ENCODE data around the gene NFATC2.
A peak's percentile ranks its signal among the peaks of the same experiment; 100 is the strongest.
"Not testable (repeated sequence)": the region's sequence is repeated elsewhere in the genome, so short reads cannot be mapped to it uniquely, and the experiment has no call there.

The NFATC2 gene

DNA sequence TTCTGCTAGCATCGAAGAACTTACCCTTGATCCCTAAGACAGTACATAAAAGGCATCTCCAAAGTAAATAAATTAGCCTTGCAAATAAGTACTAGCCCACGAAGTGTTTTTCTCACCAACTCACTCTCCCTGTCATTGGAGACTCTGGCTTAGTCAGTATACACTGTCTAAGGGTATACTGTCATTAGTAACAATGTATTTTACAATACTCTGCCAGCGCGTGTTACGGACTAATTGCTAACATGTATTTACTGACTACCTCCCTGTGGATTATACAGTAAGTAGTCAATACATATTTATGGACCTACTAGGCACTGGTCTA is 72.1 kb downstream of the NFATC2 start:
- no peak for DNase-seq (ENCODE audit: low read depth)

DNA sequence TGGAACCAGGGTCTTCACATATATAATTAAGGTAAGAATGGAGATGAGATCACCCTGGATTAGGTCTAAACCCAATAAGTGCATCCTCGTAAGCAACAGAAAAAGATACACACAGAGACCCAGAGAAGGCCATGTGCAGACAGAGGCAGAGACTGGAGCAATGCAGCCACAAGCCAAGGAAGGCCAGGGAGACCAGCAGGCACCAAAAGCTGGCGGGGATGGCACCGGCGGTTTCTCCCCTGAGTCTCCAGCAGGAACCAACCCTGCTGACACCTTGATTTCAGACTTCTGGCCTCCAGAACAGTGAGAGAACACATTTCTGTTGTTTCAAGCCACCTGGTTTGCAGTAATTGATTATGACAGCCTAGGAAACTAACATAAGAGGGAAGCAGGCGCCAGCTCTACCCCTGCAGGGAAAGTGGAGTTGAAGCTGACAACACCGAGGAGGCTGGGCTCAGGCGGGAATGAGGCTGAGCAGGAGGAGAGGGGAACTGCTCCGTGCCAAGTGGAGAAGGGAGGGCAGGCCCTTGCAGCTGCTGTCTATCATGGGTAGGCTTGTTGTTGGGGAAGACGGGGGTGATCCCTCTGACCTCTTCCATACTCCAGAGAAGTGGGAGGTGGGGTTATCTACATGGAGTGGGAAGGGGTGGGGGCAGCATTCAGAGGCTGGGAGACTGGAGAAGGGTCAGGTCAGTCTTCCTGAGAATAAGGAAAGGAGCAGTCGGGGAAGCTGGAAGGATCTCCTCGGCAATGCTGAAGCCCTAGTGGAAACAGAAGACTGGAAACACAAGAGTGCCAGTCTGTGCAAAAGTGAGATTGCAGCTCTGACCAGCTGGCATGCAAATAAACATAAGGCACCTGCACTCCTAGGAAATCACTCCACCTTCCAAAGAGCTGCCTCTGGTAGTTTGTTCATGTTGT is 72.7 kb downstream of the NFATC2 start:
- no peak for DNase-seq (ENCODE audit: low read depth)

DNA sequence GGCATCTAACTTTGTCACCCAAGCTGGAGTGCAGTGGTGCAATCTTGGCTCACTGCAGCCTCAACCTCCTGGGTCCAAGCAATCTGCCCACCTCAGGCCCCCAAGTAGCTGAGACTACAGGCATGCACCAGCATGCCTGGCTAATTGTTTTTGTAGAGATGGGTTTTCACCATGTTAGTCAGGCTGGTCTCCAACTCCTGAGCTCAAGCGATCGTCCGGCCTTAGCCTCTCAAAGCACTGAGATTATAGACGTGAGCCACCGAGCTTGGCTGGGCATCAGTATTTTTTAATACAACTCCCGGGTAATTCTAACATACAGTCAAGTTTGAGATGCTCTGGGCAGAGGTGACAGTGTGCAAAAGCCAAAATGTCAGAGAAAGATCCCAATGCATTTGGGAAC is 73.5 kb downstream of the NFATC2 start:
- DNase-seq (ENCODE audit: low read depth) = no peak

- no peak for DNase-seq (ENCODE audit: low read depth)
Observed at GRCh38 chr20:51468636-51469035, 73.9 kb downstream of the NFATC2 start.

GRCh38 chr20:51467956-51468626 is 74.4 kb downstream of the NFATC2 start:
- no peak for DNase-seq (ENCODE audit: low read depth)

- DNase-seq (ENCODE audit: low read depth) = no peak
Observed at GRCh38 chr20:51463998-51464397, 78.5 kb downstream of the NFATC2 start.

GRCh38 chr20:51463560-51463959 is 79.0 kb downstream of the NFATC2 start:
- DNase-seq (ENCODE audit: low read depth) = no peak

- DNase-seq (ENCODE audit: low read depth) = no peak
Observed at GRCh38 chr20:51462566-51463276, 79.8 kb downstream of the NFATC2 start.

- not testable (repeated sequence) for DNase-seq (ENCODE audit: low read depth)
Observed at GRCh38 chr20:51461846-51462245, 80.7 kb downstream of the NFATC2 start.

- DNase-seq (ENCODE audit: low read depth) = no peak
Observed at GRCh38 chr20:51461306-51461705, 81.2 kb downstream of the NFATC2 start.

GRCh38 chr20:51460569-51461265 is 81.8 kb downstream of the NFATC2 start:
- DNase-seq (ENCODE audit: low read depth) = no peak

DNA sequence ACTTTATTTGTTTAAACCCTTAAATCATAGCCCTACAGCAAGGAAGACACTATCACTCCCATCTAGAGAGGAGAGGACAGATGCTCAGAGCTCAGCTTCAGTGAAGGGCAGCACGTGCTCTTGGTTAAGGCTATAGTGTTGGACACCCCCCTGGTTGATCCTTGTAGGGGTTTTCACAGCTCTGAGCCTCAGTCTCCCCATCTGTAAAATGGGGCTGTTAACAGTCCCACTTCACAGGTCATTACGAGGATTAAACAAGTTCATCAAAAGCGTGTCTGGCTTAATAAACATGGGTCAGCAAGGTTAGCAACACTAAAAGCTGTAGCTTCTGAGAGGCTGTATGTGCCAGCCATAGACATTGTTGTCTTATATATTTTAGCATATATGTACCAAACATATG is 82.4 kb downstream of the NFATC2 start:
- no peak for DNase-seq (ENCODE audit: low read depth)

DNA sequence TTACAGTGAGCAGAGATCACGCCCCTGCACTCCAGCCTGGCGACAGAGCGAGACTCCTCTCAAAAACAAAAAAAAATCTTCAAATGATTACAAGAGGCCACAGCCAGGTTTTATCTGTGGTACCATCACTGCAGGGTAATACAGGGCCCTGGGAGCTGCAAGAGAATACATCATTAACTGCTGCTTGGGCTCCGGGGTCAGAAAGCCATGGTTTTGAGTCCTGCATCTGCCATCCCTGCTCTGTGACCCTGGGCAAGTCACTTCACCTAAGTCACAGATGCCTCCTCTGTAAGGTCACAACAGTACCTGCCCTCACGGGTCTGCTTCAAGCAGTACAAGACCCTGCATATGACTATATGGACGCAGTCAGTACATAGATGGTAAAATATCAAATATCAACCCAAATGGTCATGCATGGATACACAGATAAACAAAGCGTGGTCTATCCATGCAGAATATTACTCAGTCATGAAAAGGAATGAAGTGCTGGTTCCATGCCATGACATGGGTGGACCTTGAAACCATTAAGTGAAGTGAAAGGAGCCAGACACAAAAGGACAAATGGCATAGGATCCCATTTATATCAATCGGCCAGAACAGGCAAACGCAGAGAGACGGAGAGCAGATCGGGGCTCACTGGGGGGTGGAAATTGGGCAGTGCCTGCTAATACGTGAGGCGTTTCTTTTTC is 83.6 kb downstream of the NFATC2 start:
- no peak for DNase-seq (ENCODE audit: low read depth)

GRCh38 chr20:51457533-51457932 is 85.0 kb downstream of the NFATC2 start:
- DNase-seq (ENCODE audit: low read depth) = no peak

- peak; percentile 72 for DNase-seq (ENCODE audit: low read depth)
Observed at GRCh38 chr20:51456511-51457509, 85.7 kb downstream of the NFATC2 start.

DNA sequence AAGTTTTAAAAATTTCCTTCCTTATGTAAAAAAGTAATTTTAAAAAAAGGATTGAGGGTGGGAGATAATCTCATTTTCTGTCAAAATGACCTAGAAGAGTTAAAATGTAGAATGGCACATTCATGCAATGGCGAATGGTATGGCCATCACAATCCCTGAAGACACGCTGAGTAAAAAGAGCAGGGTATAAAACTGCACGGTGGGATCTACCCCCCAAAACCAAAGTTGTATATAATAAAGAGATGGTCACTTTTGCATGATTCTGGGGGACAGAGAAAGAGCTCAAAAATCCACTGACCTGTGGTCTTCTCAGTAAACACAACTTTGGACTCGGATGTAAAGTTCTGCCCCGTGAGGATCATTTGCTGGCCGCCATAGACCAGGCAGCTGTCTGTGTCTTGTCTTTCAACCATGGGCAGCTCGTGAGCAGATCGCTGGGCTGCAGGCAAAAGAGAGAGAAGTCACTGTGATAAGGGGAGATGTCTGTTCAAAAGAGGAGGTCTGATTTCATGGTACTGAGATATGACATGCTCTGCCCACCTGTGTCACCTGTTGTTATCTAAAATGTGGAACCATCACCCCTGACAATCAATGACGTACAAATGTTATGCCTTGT is 88.2 kb downstream of the NFATC2 start:
- no peak for DNase-seq (ENCODE audit: low read depth)

- DNase-seq (ENCODE audit: low read depth) = no peak
Observed at GRCh38 chr20:51452734-51453365, 89.7 kb downstream of the NFATC2 start.

DNA sequence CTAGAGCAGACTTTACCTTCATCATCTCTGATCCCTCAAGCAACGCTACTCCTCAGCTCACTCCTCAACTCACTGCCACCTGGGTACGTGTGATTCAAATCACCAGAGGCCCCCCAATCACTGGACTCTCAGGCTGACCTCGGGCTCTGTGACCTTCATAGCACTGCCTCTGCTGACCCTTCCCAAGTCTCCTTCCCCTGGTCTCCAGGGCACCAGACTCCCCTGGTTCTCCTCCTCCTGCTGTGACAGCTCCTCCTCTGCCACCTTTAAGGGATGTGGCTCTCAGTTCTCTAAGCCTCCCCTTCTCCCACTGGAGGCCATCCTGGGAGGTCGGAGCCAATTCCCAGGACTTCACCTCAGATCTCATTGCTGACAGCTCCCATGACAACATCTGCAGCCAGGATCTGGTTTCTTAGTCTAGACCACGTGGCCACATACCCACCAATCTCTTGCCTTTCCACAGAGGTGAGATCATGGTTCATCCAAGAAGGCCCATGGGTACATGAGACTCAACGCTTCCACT is 90.4 kb downstream of the NFATC2 start:
- DNase-seq (ENCODE audit: low read depth) = no peak

DNA sequence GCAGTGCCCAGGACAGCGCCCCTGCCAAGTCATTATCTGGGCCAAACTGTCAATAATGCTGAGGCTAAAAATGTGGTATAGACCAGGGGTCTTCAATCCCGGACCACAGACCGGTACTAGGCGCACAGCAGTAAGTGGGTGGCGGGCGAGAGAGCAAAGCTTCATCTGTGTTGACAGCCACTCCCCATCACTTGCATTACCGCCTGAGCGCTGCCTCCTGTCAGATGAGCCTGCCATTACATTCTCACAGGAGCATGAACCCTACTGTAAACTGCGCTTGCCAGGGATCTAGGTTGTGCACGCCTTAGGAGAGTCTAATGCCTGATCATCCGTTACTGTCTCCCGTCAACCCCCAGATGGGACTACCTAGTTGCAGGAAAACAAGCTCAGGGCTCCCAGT is 91.0 kb downstream of the NFATC2 start:
- DNase-seq (ENCODE audit: low read depth) = no peak
